BE2C (cell line): ENCODE results near the gene SLBP.

ENCODE experiments used
- DNase-seq: peaks from one replicate; pipeline ENCODE4 v3.0.0-alpha.2; 2020
- H3K27me3 ChIP-seq: fragments of 250-450 bp; sonication (Bioruptor Pico); 2 replicates; pipeline ENCODE4 v1.5.1; 2020; ENCODE audit warnings: mild to moderate bottlenecking
- H3K36me3 ChIP-seq: fragments of 250-450 bp; sonication (Bioruptor Pico); 2 replicates; pipeline ENCODE4 v1.5.1; 2020; ENCODE audit warnings: mild to moderate bottlenecking
- H3K4me1 ChIP-seq: fragments of 250-450 bp; sonication (Bioruptor Pico); 2 replicates; pipeline ENCODE4 v1.5.1; 2020
- H3K4me3 ChIP-seq: 2 replicates; pipeline ENCODE4 v1.5.1; 2011; ENCODE audit warnings: low read depth, low read length
- H3K9me3 ChIP-seq: fragments of 250-450 bp; sonication (Bioruptor Pico); 2 replicates; pipeline ENCODE4 v1.5.1; 2020
- CTCF ChIP-seq: IDR thresholded peaks from 2 replicates; pipeline ENCODE4 v1.5.1; 2012; ENCODE audit warnings: mild to moderate bottlenecking, low read depth, low read length

The SLBP gene

GRCh38 chr4:1753697-1754311 is 41.7 kb upstream of the SLBP start:
- H3K4me1 ChIP-seq: peaks cover 6% of the 10 kb centered on the region
- no peak for DNase-seq

GRCh38 chr4:1753294-1753696 is 41.2 kb upstream of the SLBP start:
- Histone ChIP-seq H3K9me3 (no peaks in the 10 kb centered on the region), H3K4me3 (no peak overlapping the region), H3K36me3 (no peaks in the 10 kb centered on the region), H3K27me3 (no peaks in the 10 kb centered on the region), H3K4me1 (peaks cover 6% of the 10 kb centered on the region)
- no peak for DNase-seq
- no peak for TF ChIP-seq CTCF

More at GRCh38 chr4:1753697-1754311, 41.7 kb upstream of the SLBP start:
- H3K9me3 ChIP-seq: no peaks in the 10 kb centered on the region
- H3K27me3 ChIP-seq: no peaks in the 10 kb centered on the region
- no peak overlapping the region for H3K4me3 ChIP-seq
- no peaks in the 10 kb centered on the region for H3K36me3 ChIP-seq
- TF ChIP-seq CTCF: no peak

- no peaks in the 10 kb centered on the region for H3K36me3 ChIP-seq
- DNase-seq: no peak
- H3K27me3 ChIP-seq: no peaks in the 10 kb centered on the region
- H3K4me1 ChIP-seq: peaks cover 6% of the 10 kb centered on the region
- no peaks in the 10 kb centered on the region for H3K9me3 ChIP-seq
- no peak for TF ChIP-seq CTCF
- no peak overlapping the region for H3K4me3 ChIP-seq
These were observed 40.3 kb upstream of the SLBP start for GRCh38 chr4:1752284-1753041.

- Histone ChIP-seq H3K9me3 (no peaks in the 10 kb centered on the region), H3K27me3 (no peaks in the 10 kb centered on the region), H3K36me3 (no peaks in the 10 kb centered on the region), H3K4me1 (peaks cover 6% of the 10 kb centered on the region), H3K4me3 (no peak overlapping the region)
- TF ChIP-seq CTCF: no peak
- no peak for DNase-seq
These were observed 39.8 kb upstream of the SLBP start for GRCh38 chr4:1751919-1752283.

GRCh38 chr4:1751155-1751918 is 39.2 kb upstream of the SLBP start:
- Histone ChIP-seq H3K9me3 (no peaks in the 10 kb centered on the region), H3K4me1 (peaks cover 6% of the 10 kb centered on the region), H3K36me3 (no peaks in the 10 kb centered on the region), H3K27me3 (no peaks in the 10 kb centered on the region), H3K4me3 (no peak overlapping the region)
- no peak for DNase-seq
- no peak for TF ChIP-seq CTCF
